GM21390 (cell line): Measurements from ENCODE around the gene FAM72C.
"Not testable (repeated sequence)": the region's sequence is repeated elsewhere in the genome, so short reads cannot be mapped to it uniquely, and the experiment has no call there.

ENCODE experiments used
- ATAC-seq: cut with Tn5 transposase; IDR thresholded peaks from one replicate; pipeline ENCODE4 v1.9.1; 2021; ENCODE audit not compliant: unreplicated experiment

The FAM72C gene

DNA sequence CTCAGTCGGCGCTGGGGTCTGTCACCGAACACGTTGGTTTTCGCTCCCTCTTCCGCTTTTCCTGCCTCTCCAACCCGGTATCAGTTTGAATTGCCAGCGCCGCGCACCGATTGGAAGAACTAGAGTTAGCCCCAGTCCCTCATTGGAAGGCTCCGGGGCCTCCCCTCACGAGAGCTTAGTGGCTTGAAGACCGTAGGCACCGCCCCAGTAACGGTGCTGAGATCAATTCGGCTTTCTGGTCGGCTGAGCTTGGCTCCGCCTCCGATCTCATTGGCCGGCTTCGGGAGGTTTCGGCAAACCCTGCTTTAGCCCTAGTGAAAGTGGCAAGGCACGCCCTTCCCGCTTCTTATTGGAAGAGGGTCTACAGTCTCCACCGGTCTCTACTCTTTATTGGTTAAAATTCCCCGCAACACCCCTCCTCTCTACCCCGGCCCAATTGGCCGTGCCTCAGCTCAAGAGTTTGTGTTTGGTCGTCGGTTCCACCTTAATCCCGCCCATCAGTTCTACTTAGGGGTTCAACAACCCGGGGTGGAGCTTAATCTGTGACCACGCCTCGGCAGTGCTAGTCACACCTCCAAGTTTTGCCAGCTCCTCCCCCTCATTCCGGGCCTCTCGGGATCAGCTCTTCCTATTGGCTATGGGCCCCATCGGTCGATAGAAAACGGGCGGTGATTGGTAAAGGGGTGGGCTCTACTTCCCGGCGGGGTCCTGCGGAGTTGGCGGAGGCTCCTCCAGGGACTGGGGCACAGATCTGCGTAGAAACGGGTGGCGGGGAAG is at the start of gene FAM72C:
TSS of gene FAM72C (minus strand) at position 63 of the 777 bp plus-strand sequence. CDS start 845 bp downstream, outside the sequence.
- ATAC-seq: peak; percentile 79

- ATAC-seq: not testable (repeated sequence)
These were observed 48.4 kb upstream of the FAM72C start for GRCh38 chr1:144020001-144020738.

DNA sequence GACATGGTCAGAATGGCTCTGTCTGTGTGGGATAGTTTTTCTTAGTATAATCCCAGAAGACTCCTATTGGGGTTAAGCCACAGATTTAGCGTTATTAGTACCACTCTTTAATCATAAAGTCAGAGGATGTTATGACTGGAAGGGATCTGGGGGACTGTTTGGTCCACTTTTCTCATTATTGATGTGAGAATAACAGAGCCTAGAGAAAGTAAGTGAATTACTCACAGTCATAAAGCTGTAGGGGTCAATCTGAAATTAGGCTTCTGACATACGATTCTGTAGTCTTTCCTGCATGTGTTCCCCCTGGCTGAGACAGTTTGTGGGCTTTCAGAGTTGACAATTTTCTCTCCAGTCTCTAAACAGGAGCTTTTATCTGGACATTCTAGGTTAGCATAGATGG is 47.3 kb upstream of the FAM72C start:
- ATAC-seq: not testable (repeated sequence)

- ATAC-seq: not testable (repeated sequence)
These were observed 43.6 kb upstream of the FAM72C start for GRCh38 chr1:144015180-144015966.

DNA sequence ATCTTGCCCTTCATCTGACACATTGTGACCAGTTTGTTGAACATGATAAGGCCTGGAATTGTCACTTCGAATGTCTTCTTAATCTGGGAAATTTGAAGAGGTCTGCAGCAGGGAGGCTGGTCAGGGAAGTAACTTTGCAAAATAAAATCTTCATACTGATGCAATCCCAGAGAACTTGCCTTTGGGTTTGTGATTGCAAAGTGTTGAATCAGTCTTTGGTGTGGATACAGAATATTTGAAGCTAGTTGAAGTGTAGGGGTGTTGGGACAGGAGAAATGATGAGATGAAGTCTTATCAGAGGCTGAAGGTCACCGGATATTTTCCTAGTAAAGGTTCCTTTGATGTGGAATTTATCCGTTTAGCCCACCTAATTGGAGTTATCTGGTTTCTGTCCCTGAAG is 42.7 kb upstream of the FAM72C start:
- not testable (repeated sequence) for ATAC-seq

DNA sequence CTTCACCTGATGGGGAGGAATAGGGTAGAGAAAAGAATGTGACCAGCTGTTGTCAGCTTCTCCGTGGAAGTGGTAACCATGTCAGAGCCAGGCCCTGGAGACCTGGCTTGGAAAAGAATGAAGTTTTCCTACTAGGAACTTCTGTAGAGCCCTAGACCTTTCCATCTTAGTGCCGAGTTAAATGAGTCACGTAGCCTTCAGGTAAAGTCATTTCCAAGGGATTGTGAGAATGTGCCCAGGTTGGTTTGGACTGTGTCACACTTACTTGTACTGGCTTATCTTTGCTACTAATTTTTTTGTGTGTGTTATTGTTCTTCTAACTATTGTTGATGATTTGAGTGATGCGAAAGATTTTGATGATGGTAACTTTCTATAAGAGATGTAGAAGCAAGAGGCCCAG is 42.3 kb upstream of the FAM72C start:
- not testable (repeated sequence) for ATAC-seq

GRCh38 chr1:144012168-144012733 is 40.5 kb upstream of the FAM72C start:
- peak; percentile 97 for ATAC-seq

- ATAC-seq: peak; percentile 63
These were observed 37.6 kb upstream of the FAM72C start for GRCh38 chr1:144009410-144009809.

DNA sequence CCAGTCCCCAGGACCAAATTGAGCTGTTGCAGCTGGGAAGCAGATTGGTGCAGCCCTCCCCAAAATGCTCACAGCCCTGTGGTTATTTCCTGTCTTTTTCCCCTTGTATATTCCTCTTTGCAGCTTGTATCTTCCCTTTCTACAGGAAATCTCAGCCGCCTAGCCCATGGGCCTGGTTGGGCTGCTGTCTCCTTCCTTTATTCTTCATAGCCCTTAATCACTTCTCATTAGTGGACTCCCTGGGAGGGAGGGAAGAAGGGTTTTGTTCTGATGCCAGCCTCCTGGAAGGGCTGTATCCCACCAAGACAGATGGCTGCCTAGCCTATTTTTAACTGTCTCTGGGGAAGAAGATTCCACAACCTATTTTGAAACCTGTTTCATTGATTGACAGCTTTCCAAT is 32.5 kb upstream of the FAM72C start:
- not testable (repeated sequence) for ATAC-seq

DNA sequence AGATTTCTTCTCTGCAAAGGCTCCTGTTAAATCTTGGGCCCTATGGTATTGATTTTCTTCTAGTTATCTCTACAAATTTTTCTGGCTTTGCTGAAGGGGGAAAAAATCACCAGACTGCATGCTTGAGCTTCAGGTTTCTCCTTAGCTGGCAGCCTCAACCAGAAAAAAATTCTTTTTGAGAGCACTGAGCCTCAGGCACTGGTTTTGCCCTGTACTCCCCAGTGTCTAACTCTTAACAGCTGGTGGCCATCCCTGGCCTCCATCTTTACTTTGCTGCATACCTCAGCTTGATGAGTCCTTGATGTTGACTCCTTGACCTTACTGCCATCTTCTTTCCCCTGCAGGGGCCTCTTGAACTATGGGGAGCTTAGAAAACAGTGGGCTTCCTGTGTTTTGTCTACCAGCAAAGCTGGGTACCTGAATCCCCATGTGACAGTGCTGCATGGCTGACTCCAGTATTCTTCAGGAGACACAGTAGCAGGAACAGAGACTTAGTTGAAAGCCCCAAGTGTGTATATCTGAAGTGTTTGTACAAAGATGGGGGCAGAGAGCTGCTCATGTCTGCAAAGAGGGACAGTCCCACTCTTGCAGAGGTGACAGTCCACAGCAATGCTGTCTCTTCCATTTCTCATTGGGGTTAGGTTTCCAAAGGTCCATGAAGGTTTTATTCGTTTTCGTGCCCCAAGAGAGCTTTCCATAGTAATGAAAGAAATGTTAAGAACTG is 31.7 kb upstream of the FAM72C start:
- ATAC-seq: not testable (repeated sequence)

- peak; percentile 74 for ATAC-seq
These were observed 30.5 kb upstream of the FAM72C start for GRCh38 chr1:144002141-144002881.

DNA sequence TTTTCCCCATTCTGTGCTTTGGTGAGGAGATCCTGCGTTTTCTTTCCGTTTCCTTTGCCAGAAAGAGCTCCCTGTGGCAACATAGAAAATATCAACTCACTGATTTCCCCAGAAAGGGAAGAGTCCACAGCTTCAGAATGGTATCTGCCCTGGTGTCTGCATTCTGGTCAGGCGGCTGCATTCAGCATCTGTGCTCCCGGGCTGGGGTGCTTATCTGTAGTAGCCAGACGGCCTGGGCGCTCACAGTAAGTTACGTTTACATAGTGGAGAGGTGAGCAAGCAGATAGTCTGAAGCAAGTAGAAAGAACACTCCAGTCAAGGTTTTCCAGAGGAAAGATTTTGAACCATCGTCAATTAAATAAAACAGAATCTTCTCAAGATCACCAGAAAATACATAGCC is 29.3 kb upstream of the FAM72C start:
- ATAC-seq: not testable (repeated sequence)

GRCh38 chr1:143996020-143996419 is 24.2 kb upstream of the FAM72C start:
- ATAC-seq: not testable (repeated sequence)

GRCh38 chr1:143993301-143993907 is 21.6 kb upstream of the FAM72C start:
- ATAC-seq: not testable (repeated sequence)

DNA sequence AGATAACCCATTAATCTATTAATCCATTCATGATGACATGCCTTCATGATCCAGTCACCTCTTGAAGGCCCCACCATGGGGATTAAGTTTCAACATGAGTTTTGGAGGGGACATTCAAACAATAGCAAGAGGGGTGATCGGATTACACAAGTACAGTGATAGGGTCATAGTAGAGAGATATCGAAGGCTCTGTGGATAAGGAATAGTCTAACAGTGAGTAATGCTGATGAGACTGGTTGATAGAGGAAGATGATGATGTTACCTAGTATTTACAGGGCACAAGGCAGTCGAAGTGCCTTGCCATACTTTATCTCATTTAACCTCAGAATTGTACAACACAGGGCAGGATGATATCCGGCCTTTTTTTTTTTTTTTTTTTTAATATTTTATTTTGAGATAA is 18.9 kb upstream of the FAM72C start:
- ATAC-seq: not testable (repeated sequence)

GRCh38 chr1:143989719-143990118 is 17.9 kb upstream of the FAM72C start:
- not testable (repeated sequence) for ATAC-seq

GRCh38 chr1:143989427-143989712 is 17.6 kb upstream of the FAM72C start:
- not testable (repeated sequence) for ATAC-seq

DNA sequence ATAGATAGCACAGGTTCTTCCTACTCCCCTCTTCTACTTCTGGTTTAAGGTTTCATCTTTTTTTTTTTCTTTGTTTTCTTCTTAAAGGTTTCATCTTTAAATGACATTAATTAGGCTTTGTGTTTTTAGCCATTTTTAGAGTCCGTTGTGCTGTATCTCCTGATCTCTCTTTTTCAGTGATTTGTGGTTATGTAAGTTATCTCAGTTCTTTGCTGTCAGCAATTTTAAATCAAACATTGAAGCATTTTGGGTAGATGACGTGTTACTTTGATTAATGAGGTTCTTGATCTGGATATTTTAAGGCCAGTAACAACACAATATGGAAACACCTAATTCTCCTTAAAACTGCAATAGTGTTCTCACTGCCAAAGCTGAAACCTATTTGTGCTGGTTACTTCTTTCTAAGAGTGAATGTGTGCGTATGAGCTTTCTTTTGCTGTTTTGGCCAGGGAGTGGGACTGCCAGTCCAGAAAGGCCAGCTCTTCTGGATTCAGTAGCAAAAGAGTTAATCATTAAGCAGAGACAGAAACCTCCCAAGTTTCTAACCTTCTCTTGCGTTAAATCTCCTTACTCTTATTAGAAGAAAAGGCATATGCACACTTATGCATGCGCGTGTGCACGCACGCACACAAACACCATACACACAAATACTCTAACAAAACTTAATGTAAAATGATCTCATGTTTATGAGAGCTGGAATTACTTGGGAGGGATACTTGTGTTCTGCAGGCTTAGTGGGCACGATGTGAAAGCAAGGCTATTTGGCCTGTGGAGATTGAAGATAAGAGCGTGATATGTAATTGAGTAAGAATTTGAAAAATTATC is 17.0 kb upstream of the FAM72C start:
- ATAC-seq: not testable (repeated sequence)
